Stimulated activated CD8-positive, alpha-beta memory T cell treated with anti-CD3 and anti-CD28 coated beads, Interleukin-15, amount 100 ng/mL, for 4 hours (primary cell): ENCODE results near the gene TEX101.
"Not testable (repeated sequence)": the region's sequence is repeated elsewhere in the genome, so short reads cannot be mapped to it uniquely, and the experiment has no call there.

Experiments used
- DNase-seq, 2 donors: peaks; one replicate each; pipeline ENCODE4 v3.0.0-alpha.2; 2020; ENCODE audit warnings: low read depth in 2 of 2

The TEX101 gene

DNA sequence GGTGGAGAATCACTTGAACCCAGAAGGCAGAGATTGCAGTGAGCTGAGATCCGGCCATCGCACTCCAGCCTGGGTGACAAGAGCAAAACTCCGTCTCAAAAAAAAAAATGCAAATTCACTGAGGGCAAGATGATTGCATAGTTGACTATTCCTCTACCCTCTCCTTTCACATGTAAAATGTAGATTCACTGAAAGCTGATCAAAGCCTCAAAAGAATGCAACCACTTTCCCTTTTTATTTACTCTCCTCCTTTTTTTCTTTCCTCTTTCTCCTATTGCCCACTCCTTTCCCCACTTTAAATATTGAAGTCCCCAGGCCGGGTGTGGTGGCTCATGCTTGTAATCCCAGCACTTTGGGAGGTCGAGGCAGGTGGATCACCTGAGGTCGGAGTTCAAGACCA, 6.3 kb downstream of the TEX101 start:
- no peak for DNase-seq

DNA sequence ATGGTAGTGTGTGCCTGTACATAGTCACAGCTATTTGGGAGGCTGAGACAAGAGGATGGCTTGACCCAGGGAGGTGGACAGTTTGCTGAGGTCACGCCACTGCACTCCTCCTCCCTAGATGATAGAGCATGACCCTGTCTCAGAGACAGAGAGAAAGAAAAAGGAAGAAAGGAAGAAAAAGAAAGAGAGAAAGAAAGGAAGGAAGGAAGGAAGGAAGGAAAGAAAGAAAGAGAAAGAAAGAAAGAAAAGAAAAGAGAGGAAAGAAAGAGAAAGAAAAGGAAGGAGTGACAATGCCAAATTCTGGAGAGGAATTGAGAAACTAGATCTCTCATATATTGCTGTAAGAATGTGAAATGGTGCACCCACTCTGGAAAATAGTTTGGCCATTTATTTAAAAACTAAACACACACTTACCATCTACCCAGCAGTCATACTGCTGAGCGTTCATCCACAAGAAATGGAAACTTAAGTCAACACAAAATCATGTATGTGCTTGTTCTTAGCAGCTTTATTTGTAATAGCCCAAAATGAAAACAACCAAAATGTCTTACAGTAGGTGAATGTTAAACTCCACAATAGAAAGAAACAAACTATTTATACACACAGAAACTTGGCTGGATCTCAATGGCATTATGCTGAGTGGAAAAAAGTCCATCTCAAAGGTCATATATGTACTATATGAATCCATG, 7.5 kb downstream of the TEX101 start:
- DNase-seq, result no peak

DNA sequence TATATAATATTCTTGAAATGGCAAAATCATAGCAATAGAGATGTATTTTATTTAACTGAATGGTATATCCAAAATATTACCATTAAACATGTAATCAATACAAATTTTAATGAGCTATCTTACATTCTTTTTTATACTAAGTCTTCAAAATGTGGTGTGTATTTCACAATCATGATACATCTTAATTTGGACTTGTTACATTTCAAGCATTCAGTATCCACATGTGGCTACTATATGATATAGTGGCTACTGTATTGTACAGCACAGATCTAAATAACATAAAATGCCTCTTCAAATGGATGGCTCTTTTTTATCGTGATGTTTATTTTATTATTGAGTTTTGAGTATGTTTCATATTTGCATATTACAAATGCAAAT, 8.0 kb downstream of the TEX101 start:
- no peak for DNase-seq

DNA sequence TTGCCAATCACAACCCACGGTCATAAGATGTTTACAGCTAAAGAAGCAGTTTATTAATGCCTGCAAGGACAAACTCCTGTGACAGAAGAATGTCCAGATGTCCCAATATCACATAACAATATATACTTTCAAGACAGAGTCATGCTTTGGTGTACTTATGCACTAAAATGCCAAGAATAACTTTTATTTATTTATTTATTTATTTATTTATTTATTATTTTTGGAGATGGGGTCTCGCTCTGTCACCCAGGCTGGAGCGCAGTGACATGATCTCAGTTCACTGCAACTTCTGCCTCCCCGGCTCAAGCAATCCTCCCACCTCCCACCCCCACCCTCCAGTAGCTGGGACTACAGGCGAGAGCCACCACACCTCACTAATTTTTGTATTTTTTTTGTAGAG, 9.1 kb downstream of the TEX101 start:
- no peak for DNase-seq

DNA sequence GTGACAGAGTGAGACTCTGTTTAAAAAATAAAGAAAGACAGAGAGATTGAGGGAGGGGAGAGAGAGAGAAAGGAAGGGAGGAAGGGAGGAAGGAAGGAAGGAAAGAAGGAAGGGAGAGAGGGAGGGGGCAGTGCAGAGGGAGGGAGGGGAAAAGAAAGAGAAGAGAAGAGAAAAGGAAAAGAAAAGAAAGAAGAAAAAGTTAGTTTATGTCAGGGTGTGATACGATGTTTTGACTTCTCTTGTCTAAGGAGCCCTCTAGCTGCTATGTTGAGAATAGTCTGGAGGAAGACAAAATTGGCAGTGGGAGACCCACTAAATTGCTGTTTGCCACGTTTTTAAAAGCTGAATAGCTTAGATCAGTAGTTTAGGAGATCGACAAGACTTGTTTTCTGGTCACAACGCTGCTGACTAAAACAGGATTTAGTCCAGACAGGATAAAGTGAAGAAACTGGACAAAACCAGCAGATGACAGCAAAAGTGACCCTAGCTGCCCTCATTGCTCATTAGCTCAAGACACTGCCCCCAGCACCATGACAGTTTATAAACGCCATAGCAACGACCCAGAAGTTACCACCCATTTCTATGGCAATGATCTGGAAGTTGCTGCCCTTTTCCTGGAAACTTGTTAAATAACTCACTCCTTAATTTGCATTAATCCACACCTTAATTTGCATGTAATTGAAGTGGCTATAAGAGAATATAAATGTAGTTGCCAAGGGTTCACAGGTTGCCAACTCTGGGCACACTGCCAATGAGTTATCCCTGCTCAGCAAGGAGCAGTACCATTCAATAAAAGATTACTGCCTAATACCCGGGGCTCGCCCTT, 11.1 kb downstream of the TEX101 start:
- DNase-seq, result no peak

DNA sequence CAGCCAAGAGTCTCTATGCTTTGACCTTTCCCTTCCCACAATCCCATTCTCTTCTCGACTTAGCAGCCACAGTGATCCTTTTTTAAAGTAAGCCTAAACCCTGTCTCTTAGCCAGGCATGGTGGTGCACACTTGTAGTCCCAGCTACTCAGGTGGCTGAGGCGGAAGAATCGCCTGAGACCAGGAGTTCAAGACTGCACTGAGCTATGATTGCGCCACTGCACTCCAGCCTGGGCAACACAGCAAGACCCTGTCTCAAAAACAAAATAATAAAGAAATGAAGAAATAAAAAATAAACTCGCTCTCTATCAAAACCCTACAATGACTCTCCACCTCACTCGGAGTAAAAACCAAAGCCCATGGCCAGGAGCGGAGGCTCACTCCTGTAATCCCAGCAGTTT, 14.7 kb downstream of the TEX101 start:
- no peak for DNase-seq

DNA sequence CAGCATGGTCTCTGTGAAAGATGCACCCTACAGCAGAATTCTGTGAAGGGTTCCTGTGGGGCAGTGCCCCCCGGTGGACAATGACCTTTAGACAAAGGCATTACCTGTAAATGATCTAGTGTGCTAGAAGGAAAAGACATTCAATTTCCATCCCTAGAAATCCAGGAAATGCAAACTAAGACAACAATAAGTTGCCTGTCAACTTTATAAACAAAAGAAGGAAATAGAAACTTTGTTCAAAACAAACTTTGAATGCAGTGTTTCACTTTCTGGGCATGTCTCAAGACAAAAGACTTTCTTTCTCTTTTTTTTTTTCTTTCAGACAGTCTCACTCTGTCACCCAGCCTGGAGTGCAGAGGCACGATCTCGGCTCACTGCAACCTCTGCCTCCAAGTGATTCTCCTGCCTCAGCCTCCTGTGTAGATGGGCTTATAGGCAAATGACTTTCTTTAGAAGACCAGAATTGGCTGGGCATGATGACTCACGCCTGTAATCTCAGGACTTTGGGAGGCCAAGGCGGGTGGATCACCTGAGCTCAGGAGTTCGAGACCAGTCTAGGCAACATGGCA, 15.5 kb downstream of the TEX101 start:
- DNase-seq, result no peak

DNA sequence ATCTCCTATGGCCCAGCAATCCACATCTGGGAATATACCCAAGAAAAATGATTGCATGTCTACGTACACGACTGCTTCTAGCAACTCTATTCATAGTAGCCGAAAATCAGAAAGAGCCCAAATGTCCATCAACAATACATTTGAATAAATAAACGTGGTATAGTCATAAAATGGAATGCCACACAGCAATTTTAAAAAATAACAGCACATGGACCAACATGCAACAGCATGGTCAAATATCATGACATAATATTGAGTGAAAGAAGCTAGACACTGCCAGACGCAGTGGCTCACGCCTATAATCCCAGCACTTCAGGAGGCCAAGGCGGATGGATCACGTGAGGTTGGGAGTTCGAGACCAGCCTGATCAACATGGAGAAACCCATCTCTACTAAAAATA, 16.3 kb downstream of the TEX101 start:
- no peak for DNase-seq

DNA sequence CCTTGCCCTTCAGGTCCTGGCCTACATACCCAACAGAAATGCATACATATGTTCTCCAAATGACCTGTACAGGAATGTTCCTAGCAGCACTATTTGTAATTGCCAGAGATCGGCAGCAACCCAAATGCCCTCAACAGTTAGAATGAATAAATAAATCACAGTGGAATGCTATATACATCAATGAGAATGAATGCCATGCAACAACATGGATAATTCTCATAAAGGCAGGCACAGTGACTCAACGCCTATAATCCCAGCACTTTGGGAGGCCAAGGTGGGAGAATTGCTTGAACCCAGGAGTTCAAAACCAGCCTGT, 18.6 kb downstream of the TEX101 start:
- DNase-seq, result no peak

DNA sequence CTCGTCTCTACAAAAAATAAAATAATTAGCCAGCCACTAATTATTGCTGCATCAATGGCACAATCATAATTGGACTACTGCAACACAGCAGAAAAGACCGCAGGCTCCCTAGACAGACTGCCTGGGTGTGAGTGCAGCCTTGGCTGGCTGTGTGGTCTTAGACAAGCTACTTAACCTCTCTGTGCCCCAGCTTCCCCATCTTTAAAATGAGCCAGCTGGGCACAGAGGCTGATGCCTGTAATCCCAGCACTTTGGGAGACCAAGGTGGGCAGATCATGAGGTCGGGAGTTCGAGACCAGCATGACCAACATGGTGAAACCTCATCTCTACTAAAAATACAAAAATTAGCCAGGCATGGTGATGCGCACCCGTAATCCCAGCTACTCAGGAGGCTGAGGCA, 19.0 kb downstream of the TEX101 start:
- DNase-seq, result no peak

DNA sequence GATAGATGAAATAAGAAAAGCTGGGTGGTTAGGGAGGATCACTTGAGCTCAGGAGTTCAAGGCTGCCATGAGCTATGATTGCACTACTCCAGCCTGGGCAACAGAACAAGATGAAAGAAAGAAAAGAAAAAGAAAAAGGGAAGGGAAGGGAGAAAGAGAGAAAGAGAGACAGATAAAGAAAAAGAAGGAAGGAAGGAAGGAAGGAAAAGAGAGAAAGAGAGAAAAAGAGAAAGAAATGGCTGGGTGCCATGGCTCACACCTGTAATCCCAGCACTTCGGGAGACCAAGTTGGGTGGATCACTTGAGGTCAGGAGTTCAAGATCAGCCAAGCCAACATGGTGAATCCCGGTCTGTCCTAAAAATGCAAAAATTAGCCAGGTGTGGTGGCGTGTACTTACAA, 21.1 kb downstream of the TEX101 start:
- DNase-seq, result no peak

DNA sequence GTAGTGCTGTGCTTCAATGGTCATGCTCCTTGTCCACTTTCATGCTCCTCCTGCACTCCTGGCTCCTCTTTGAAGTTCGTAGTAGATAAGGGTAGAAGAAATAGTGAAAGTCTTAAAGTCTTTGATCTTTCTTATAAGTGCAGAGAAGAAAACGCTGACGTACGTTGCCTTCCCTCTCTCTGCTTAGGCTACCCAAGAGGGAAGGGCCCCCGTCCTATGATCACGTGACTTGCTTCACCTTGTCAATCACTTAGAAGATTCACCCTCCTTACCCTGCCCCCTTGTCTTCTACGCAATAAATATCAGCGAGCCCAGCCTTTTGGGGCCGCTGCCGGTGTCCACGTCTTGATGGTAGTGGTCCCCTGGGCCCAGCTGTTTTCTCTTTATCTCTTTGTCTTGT, 22.6 kb downstream of the TEX101 start:
- not testable (repeated sequence) for DNase-seq

DNA sequence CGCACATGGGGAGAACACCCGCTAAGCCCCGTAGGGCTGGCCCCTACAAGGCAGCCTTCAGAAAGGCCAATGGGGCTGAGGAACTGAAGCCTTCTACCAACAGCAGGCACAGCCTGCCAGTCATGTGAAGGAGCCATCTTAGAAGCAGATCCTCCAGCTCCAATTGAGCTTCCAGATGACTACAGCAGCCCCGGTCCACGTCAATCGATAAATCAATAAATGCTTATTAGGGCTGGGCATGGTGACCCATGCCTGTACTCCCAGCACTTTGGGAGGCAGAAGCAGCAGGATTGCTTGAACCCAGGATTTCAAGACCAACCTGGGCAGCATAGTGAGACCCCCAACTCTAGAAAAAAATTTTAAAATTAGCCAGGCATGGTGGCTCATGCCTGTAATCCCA, 23.0 kb downstream of the TEX101 start:
- no peak for DNase-seq

DNA sequence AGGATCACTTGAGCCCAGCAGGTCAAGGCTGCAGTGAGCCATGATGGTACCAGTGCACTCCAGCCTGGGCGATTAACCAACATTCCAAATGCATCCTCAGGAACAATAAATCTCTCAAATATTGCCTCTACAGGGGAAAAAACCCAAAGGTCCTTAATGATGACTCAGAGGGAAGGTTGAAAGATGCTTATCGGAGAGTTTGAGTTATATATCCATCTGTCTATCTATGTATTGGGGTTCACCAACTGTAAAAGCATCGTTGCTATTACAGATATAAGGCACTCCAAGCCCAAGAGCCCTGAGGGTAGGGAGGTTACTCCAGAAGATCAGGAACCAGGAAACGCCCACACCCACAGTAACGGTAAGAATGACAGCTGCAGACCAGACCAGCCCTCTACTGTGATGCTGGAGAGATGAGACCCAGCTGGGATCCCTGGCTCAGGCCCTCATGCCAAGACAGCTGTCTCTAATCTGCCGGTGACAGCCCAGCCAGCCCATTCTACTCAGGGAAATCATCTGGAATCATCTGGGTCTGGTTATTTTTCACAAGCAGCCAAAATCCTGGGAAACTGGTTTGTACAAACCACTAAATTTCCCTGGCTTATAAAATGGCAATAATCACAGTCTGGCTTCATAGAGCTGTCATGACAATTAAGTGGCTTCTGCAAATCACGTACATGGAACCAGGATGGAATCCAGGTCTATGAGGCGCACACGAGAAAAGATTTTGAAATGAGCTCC, 23.8 kb downstream of the TEX101 start:
- DNase-seq, result no peak

DNA sequence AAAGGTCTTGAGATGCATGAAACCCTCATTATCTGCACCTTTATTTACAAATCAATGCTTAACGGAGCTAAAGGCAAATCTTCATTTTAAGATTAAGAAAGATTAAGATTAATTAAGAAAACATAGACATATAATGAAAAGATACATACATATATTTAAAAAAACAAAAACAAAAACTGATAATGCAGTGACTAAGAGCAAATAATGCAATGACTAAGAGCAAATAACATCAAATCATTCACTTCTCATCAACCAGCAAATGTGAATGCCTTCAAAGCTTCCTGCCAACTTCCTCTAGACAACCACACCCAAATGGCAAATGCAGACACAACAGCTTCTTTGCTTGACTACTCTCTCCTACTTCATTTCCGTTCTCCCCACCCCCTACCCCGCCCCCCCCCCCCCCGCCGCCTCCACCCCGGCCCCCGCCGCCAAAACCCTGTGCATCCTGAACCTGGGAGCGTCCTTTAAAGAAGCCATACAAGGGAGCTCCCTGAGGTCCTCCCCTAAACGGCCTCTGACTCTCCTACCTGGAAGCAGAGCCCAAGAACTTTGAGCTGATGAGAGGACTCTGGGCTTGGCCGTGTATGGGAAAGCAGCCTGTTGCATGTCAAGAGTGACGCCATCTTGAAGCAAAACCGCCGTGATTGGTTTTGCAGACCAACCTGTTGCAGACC, 24.5 kb downstream of the TEX101 start:
- DNase-seq, result no peak

DNA sequence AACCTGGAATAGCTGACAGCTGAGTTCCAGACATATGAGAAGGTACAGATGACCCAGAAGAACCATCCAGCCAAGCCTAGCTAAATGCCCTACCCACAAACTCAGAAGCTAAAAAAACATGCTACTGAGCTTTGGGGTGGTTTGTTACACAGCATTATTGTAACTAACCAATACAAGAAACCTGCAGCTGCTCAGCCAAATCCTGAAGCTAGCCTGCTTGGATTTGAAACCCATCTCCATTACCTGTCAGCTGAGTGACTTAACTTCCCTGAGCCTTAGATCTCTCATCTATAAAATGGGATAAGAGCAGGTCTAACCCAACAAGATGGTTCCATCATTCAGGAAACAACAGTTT, 25.0 kb downstream of the TEX101 start:
- DNase-seq, result no peak

DNA sequence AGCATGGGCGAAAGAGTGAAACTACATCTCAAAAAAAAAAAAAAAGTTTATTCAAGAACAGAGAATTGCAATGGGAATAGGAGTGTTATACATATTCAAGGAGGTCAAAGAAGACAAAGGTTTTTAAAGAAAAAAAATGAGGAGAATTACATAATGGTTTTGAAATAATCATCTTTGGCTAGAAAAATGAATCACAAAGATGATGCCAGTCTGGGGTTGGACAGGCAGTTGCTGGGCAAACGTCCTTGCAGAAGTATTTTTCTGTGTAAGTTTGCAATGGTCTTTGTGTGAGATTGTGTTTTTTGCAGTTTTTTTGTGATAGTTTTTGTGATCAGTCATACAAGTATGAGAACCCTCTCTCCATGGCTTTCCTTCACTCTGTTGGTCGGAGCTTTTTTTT, 27.0 kb downstream of the TEX101 start:
- no peak for DNase-seq

DNA sequence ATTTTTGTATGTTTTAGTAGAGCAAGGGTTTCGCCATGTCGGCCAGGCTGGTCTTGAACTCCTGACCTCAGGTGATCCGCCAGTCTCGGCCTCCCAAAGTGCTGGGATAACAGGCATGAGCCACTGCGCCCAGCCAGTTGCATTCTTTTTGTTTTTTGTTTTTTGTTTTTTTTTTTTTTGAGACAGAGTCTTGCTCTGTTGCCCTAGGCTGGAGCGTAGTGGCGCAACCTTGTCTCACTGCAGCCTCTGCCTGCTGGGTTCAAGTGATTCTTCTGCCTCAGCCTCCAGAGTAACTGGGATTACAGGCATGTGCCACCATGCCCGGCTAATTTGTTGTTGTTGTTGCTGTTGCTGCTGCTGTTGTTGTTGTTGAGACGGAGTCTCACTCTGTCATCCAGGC, 29.4 kb downstream of the TEX101 start:
- not testable (repeated sequence) for DNase-seq

DNA sequence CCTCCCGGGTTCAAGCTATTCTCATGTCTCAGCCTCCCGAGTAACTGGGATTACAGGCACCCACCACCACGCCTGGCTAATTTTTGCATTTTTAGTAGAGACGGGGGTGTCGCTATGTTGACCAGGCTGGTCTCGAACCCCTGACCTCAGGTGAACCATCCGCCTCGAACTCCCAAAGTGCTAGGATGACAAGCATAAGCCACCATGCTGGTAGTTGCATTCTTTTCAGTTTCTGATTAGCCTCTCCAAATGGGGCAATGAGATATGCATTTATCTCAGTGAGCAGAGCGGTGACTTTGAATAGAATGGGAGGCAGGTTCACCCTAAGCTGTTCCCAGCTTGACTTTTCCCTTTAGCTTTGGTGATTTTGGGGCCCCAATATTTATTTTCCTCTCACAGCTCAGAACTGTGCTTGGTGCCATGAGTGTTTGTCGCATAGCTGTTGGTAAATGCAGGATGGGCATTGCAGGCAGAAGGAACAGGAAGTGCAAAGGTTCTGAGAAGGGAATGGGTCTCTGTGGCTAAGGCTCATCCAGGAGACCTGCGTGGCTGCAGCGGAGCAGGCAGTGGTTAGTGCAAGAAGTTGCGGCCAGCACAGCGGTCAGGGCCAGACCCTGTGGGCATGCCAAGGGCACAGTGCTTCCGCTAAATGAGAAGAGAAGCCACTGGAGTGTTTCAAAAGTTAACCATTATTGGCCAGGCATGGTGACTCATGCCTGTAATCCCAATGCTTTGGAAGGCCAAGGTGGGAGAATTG, 30.0 kb downstream of the TEX101 start:
- DNase-seq, result no peak

DNA sequence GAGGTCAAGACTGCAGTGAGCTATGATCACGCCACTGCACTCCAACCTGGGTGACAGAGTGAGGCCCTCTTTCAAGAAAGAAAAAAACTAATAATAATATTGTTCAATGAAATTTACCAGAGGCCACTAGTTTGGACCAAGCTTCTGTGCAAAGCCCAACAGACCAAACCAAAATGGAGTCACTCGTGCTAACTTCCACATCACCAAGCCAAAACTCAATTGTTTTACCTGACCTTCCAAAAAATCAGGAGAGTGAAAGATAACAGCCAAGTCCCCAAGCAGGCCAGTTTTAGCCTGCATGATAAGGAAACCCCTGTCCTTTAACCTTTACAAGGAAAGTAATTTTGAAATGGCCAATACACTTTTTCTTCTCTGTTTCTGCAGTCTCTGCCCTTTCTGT, 30.7 kb downstream of the TEX101 start:
- no peak for DNase-seq

DNA sequence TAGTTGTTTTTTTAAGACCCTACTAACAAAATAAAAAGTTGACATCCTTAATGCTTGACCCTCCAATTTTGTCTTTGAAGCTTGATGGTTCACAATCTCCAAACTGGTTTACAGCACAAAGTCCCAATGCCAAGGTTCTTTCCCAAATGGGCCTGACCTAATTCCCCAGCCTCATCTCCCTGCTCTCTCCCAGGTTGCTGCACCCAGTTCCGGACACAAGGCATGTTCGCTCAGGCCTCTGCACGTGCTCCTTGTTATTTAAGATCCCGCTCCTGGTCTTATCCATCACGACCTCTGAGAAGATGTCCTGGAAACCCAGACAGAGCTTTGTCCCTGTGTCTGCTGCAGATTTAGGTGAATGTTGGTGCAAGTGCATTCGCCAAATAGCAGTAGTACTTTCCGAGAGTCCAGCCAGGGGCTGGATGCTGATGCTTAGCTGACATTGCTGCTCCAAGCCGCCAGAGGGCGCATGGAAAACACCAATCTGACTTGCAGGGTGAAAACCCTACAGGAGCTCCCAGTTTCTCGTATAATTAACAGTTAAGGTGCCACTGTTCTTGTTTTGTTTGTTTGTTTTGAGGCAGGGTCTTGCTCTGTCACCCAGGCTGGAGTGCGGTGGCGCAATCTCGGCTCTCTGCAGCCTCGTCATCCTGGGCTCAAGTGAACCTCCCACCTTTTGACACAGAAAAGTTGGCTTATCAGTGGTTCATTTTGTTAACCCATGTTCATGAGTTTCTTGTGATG, 32.2 kb downstream of the TEX101 start:
- DNase-seq, result peak; percentile 45 to 58
